GM23338 (cell line): Measurements from ENCODE around the gene ADAP1.

Experiments
- CREB1 ChIP-seq: fragments of 250-450 bp; sonication (Bioruptor Pico); IDR thresholded peaks from 2 replicates; pipeline ENCODE4 v1.5.0; 2020; ENCODE audit warnings: low read depth, mild to moderate bottlenecking, moderate library complexity
- CTCF ChIP-seq, 2 experiments: fragments of 200-600 bp in 1 of 2; sonication (generic) in 1 of 2; conservative IDR thresholded peaks; 2 replicates each; pipeline versions ENCODE4 v1.5.1 to v1.6.1; 2016 to 2017; ENCODE audit warnings: antibody characterized with exemption in 2 of 2, low read depth in 2 of 2, mild to moderate bottlenecking in 2 of 2, moderate library complexity in 1 of 2
- EZH2 ChIP-seq: fragments of 200-600 bp; sonication (generic); IDR thresholded peaks from one replicate; pipeline ENCODE4 v1.8.0; 2017; ENCODE audit warnings: antibody characterized with exemption, mild to moderate bottlenecking, low read depth; ENCODE audit not compliant: unreplicated experiment
- EZH2phosphoT487 ChIP-seq: fragments of 200-600 bp; sonication (generic); IDR thresholded peaks from one replicate; pipeline ENCODE4 v1.8.1; 2018; ENCODE audit warnings: antibody characterized with exemption; ENCODE audit not compliant: unreplicated experiment
- JUNB ChIP-seq: IDR thresholded peaks from one replicate; pipeline ENCODE4 v1.6.1; 2016; ENCODE audit warnings: antibody characterized with exemption; ENCODE audit not compliant: unreplicated experiment
- POLR2AphosphoS5 ChIP-seq: IDR thresholded peaks from 2 replicates; pipeline ENCODE4 v1.6.1; 2016; ENCODE audit warnings: antibody characterized with exemption, low read depth
- REST ChIP-seq: IDR thresholded peaks from one replicate; pipeline ENCODE4 v1.6.1; 2018; ENCODE audit warnings: antibody characterized with exemption; ENCODE audit not compliant: unreplicated experiment
- STAT1 ChIP-seq: IDR thresholded peaks from one replicate; pipeline ENCODE4 v1.6.1; 2016; ENCODE audit warnings: antibody characterized with exemption; ENCODE audit not compliant: unreplicated experiment
- ZNF114 ChIP-seq: fragments of 250-450 bp; sonication (Bioruptor Pico); IDR thresholded peaks from 2 replicates; pipeline ENCODE4 v1.5.0; 2020; ENCODE audit warnings: mild to moderate bottlenecking, moderate library complexity
- ZNF331 ChIP-seq: fragments of 250-450 bp; sonication (Bioruptor Pico); IDR thresholded peaks from 2 replicates; pipeline ENCODE4 v1.5.0; 2020; ENCODE audit warnings: low read depth, mild to moderate bottlenecking, moderate library complexity
- ZNF462 ChIP-seq: fragments of 250-450 bp; sonication (Bioruptor Pico); IDR thresholded peaks from 2 replicates; pipeline ENCODE4 v1.5.0; 2020; ENCODE audit warnings: mild to moderate bottlenecking, moderate library complexity
- TF ChIP-seq, protein P1 (sequence below): IDR thresholded peaks from 2 replicates; pipeline ENCODE4 v1.6.1; 2016; ENCODE audit warnings: antibody characterized with exemption

GRCh38 chr7:901041-901387 lies 53.5 kb downstream of the ADAP1 start:
- TF ChIP-seq CTCF (conservative IDR thresholded peaks at IDR 0.05; ENCODE audit: low read depth in 2 of 2) = no peak
- TF ChIP-seq POLR2AphosphoS5 = no peak
- no peak for TF ChIP-seq REST
- TF ChIP-seq ZNF462 (CRISPR knock-in tag) = no peak
- no peak for TF ChIP-seq EZH2phosphoT487
- no peak for TF ChIP-seq EZH2
- no peak for TF ChIP-seq ZNF331 (CRISPR knock-in tag)
- TF ChIP-seq ZNF114 (CRISPR knock-in tag) = no peak
- TF ChIP-seq, protein P1, sequence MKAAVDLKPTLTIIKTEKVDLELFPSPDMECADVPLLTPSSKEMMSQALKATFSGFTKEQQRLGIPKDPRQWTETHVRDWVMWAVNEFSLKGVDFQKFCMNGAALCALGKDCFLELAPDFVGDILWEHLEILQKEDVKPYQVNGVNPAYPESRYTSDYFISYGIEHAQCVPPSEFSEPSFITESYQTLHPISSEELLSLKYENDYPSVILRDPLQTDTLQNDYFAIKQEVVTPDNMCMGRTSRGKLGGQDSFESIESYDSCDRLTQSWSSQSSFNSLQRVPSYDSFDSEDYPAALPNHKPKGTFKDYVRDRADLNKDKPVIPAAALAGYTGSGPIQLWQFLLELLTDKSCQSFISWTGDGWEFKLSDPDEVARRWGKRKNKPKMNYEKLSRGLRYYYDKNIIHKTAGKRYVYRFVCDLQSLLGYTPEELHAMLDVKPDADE = no peak
- no peak for TF ChIP-seq CREB1
- no peak for TF ChIP-seq JUNB
- no peak for TF ChIP-seq STAT1
